ENCODE results near the gene CNIH2. TPM values are rescaled to one million over a fixed set of nuclear protein-coding genes. Genes with fewer than 3 reads are reported as not detected.

CNIH2 gene
- polyA plus RNA-seq, 1 experiment = 1.2 TPM

GRCh38 chr11:66314186-66314501 lies 36.2 kb downstream of the CNIH2 start:
- Histone ChIP-seq H3K27me3 (ENCODE audit: control insufficient read depth, insufficient read depth, low read length) (no peaks in the 10 kb centered on the region), H3K36me3 (ENCODE audit: control insufficient read depth, insufficient read depth, low read length) (no peaks in the 10 kb centered on the region; the same call in 1 of the 2 replicates), H3K4me3 (ENCODE audit: low read depth, low read length) (peak overlapping the region; percentile 69)
- DNase-seq (ENCODE audit: low read depth) = no peak
- ChIA-PET POLR2A (interaction anchor here (0.7 to 3.8 kb wide), 4 partner anchors 21 to 97 kb away, joined by 3 to 34 read pairs (median 11); partner anchors contain the start of genes RIN1 and YIF1A), CTCF (interaction anchor here (2.4 to 11.3 kb wide), 5 partner anchors 11 to 94 kb away, joined by 9 to 201 read pairs (median 81); partner anchors contain the start of genes BRMS1 and RIN1)
- no peak for TF ChIP-seq CTCF (IDR thresholded peaks at IDR 0.05; ENCODE audit: insufficient read depth, low read depth, low read length)

- H3K4me3 ChIP-seq (ENCODE audit: low read depth, low read length) = peak overlapping the region; percentile 69
- TF ChIP-seq CTCF (IDR thresholded peaks at IDR 0.05; ENCODE audit: insufficient read depth, low read depth, low read length) = no peak
- CTCF ChIA-PET = interaction anchor here (1.5 to 11.3 kb wide), 4 partner anchors 11 to 73 kb away, joined by 3 to 201 read pairs (median 132); partner anchors contain the start of gene RIN1
- DNase-seq (ENCODE audit: low read depth) = no peak
- H3K36me3 ChIP-seq (ENCODE audit: control insufficient read depth, insufficient read depth, low read length) = no peaks in the 10 kb centered on the region; the same call in 1 of the 2 replicates
- POLR2A ChIA-PET = interaction anchor here (0.7 to 3.8 kb wide), 4 partner anchors 14 to 96 kb away, joined by 3 to 34 read pairs (median 4); partner anchors contain the start of gene RIN1
- no peaks in the 10 kb centered on the region for H3K27me3 ChIP-seq (ENCODE audit: control insufficient read depth, insufficient read depth, low read length)
Measured at GRCh38 chr11:66314561-66315497, 36.9 kb downstream of the CNIH2 start.

GRCh38 chr11:66315498-66315885 lies 37.5 kb downstream of the CNIH2 start:
- ChIA-PET CTCF (interaction anchor here (1.5 to 11.3 kb wide), 4 partner anchors 10 to 72 kb away, joined by 3 to 201 read pairs (median 132); partner anchors contain the start of gene RIN1), POLR2A (interaction anchor here (0.7 to 0.8 kb wide), 2 partner anchors 14 to 20 kb away, joined by 3 read pairs; partner anchors contain the start of gene RIN1)
- H3K36me3 ChIP-seq (ENCODE audit: control insufficient read depth, insufficient read depth, low read length) = no peaks in the 10 kb centered on the region; the same call in 1 of the 2 replicates
- no peaks in the 10 kb centered on the region for H3K27me3 ChIP-seq (ENCODE audit: control insufficient read depth, insufficient read depth, low read length)
- no peak for TF ChIP-seq CTCF (IDR thresholded peaks at IDR 0.05; ENCODE audit: insufficient read depth, low read depth, low read length)
- H3K4me3 ChIP-seq (ENCODE audit: low read depth, low read length) = peak overlapping the region; percentile 69
- DNase-seq (ENCODE audit: low read depth) = no peak

- no peak for TF ChIP-seq CTCF (IDR thresholded peaks at IDR 0.05; ENCODE audit: insufficient read depth, low read depth, low read length)
- no peaks in the 10 kb centered on the region for H3K27me3 ChIP-seq (ENCODE audit: control insufficient read depth, insufficient read depth, low read length)
- POLR2A ChIA-PET = interaction anchor here (0.5 to 1.1 kb wide), 6 partner anchors 11 to 791 kb away, joined by 3 to 10 read pairs (median 4); partner anchors contain the start of genes RIN1, SCYL1 and YIF1A
- no peaks in the 10 kb centered on the region; the same call in 1 of the 2 replicates for H3K36me3 ChIP-seq (ENCODE audit: control insufficient read depth, insufficient read depth, low read length)
- no peak for DNase-seq (ENCODE audit: low read depth)
- CTCF ChIA-PET = interaction anchor here (1.5 to 11.3 kb wide), 7 partner anchors 9 to 71 kb away, joined by 3 to 201 read pairs (median 28); partner anchors contain the start of gene RIN1
- H3K4me3 ChIP-seq (ENCODE audit: low read depth, low read length) = peak overlapping the region; percentile 69
Measured at GRCh38 chr11:66315921-66316811, 38.2 kb downstream of the CNIH2 start.

Data from BJ (cell line).